HCT116 (cell line): Measurements from ENCODE around the gene THOC6. TPM values are rescaled to one million over a fixed set of nuclear protein-coding genes. Genes with fewer than 3 reads are reported as not detected.

Experiments used
- ATAC-seq: fragments of 200-7000 bp; cut with Tn5 transposase; 2 replicates; pipeline ENCODE4 v1.9.1; 2020; ENCODE audit warnings: mild to moderate bottlenecking, moderate library complexity
- BruUV-seq: library from RNA; stranded (reverse); fragments of 400-500 nt; replicated peaks from 2 replicates; lab custom pipeline; 2021; lab: Mats Ljungman, UMichigan
- CTCF ChIA-PET: fragments of 300-600 bp; sonication (Branson Sonifier 250); formaldehyde crosslinking; loops from one replicate; lab custom pipeline; 2021; ENCODE audit warnings: antibody characterized with exemption; lab: Charles Lee
- POLR2A ChIA-PET: fragments of 300-600, 350-600 bp; sonication (Branson Sonifier 250); formaldehyde crosslinking; loops from one replicate; lab custom pipeline; 2021; ENCODE audit warnings: antibody characterized with exemption; lab: Charles Lee
- RAD21 ChIA-PET, 2 experiments: fragments of 300-600 bp; sonication (Branson Sonifier 250); formaldehyde crosslinking; loops; one replicate each; lab custom pipeline; 2023; ENCODE audit warnings: low total read pairs in 2 of 2; ENCODE audit not compliant: uncharacterized antibody in 2 of 2, unreplicated experiment in 2 of 2, low non-redundant PET in 1 of 2; lab: Charles Lee
- DNase-seq: peaks from one replicate; pipeline ENCODE4 v3.0.0-alpha.2; 2010; ENCODE audit warnings: low read depth, low spot score
- H2AFZ ChIP-seq: fragments of 200-600 bp; shearing (Covaris generic), sonication (generic); 2 replicates; pipeline ENCODE4 v1.6.1; 2017; ENCODE audit warnings: low read depth, mixed run types, mixed read lengths, antibody characterized with exemption, low read length; ENCODE audit not compliant: poor library complexity, severe bottlenecking
- H3K27ac ChIP-seq: 2 replicates; pipeline ENCODE4 v1.5.1; 2012; ENCODE audit warnings: low read depth, low read length
- H3K27me3 ChIP-seq: fragments of 200-600 bp; sonication (generic); 2 replicates; pipeline ENCODE4 v1.6.1; 2016; ENCODE audit warnings: mixed run types, low read length, mixed read lengths; ENCODE audit not compliant: insufficient read depth
- H3K36me3 ChIP-seq, 2 experiments: fragments of 200-500 bp in 1 of 2; fragments of 200-600 bp in 1 of 2; sonication (Bioruptor generic) in 1 of 2; sonication (generic) in 1 of 2; 2 replicates each; pipeline versions ENCODE4 v1.5.1 to v1.6.1; 2014 to 2016; ENCODE audit warnings: low read length in 2 of 2, inconsistent platforms in 1 of 2, mixed read lengths in 1 of 2, mixed run types in 1 of 2; ENCODE audit not compliant: insufficient read depth in 2 of 2, control insufficient read depth in 1 of 2
- H3K4me1 ChIP-seq, 2 experiments: fragments of 200-600 bp in 1 of 2; sonication (generic) in 1 of 2; 2 replicates each; pipeline versions ENCODE4 v1.5.1 to v1.6.1; 2012 to 2017; ENCODE audit warnings: low read length in 2 of 2, inconsistent platforms in 1 of 2, mild to moderate bottlenecking in 1 of 2, mixed read lengths in 1 of 2, mixed run types in 1 of 2, moderate library complexity in 1 of 2; ENCODE audit not compliant: insufficient read depth in 2 of 2, control insufficient read depth in 1 of 2
- H3K4me2 ChIP-seq: fragments of 200-600 bp; sonication (generic); 2 replicates; pipeline ENCODE4 v1.6.1; 2017; ENCODE audit warnings: mixed run types, low read length, mixed read lengths
- H3K4me3 ChIP-seq, 2 experiments: fragments of 200-600 bp in 1 of 2; sonication (generic) in 1 of 2; replicated peaks in 1 of 2; 2 replicates each; pipeline ENCODE4 v1.5.1; 2011 to 2016; ENCODE audit warnings: low read length in 2 of 2, control low read depth in 1 of 2, low read depth in 1 of 2, mild to moderate bottlenecking in 1 of 2, mixed read lengths in 1 of 2, mixed run types in 1 of 2
- H3K79me2 ChIP-seq: fragments of 200-600 bp; sonication (generic); 2 replicates; pipeline ENCODE4 v1.6.1; 2017; ENCODE audit warnings: mild to moderate bottlenecking, mixed run types, low read length, moderate library complexity, mixed read lengths; ENCODE audit not compliant: insufficient read depth
- H3K9ac ChIP-seq: fragments of 200-600 bp; sonication (generic); 2 replicates; pipeline ENCODE4 v1.6.1; 2016; ENCODE audit warnings: low read length, mixed read lengths
- H3K9me2 ChIP-seq: fragments of 200-600 bp; sonication (generic), shearing (Covaris generic); 2 replicates; pipeline ENCODE4 v1.6.1; 2017; ENCODE audit warnings: mixed run types, mild to moderate bottlenecking, moderate library complexity; ENCODE audit not compliant: insufficient read depth
- H3K9me3 ChIP-seq, 2 experiments: fragments of 200-500 bp in 1 of 2; fragments of 200-600 bp in 1 of 2; sonication (Bioruptor generic) in 1 of 2; sonication (generic) in 1 of 2; 2 replicates each; pipeline ENCODE4 v1.6.1; 2014 to 2017; ENCODE audit warnings: low read length in 2 of 2, mixed read lengths in 2 of 2, inconsistent platforms in 1 of 2, low read depth in 1 of 2, mild to moderate bottlenecking in 1 of 2, mixed run types in 1 of 2, moderate library complexity in 1 of 2; ENCODE audit not compliant: control insufficient read depth in 1 of 2, insufficient read depth in 1 of 2
- H4K20me1 ChIP-seq: fragments of 200-600 bp; sonication (generic), shearing (Covaris generic); 2 replicates; pipeline ENCODE4 v1.6.1; 2017; ENCODE audit warnings: mixed run types, mild to moderate bottlenecking, moderate library complexity; ENCODE audit not compliant: insufficient read depth
- CBX3 ChIP-seq: IDR thresholded peaks from 2 replicates; pipeline ENCODE4 v1.6.1; 2012; ENCODE audit warnings: low read depth
- EGR1 ChIP-seq: IDR thresholded peaks from 2 replicates; pipeline ENCODE4 v1.6.1; 2012; ENCODE audit warnings: low read depth
- ELF1 ChIP-seq: IDR thresholded peaks from 2 replicates; pipeline ENCODE4 v1.6.1; 2012; ENCODE audit warnings: low read depth, borderline replicate concordance
- EZH2phosphoT487 ChIP-seq: fragments of 200-600 bp; IDR thresholded peaks from 2 replicates; pipeline ENCODE4 v1.6.1; 2018; ENCODE audit warnings: antibody characterized with exemption, borderline replicate concordance
- FOSL1 ChIP-seq: IDR thresholded peaks from 2 replicates; pipeline ENCODE4 v1.6.1; 2012; ENCODE audit warnings: low read depth
- MAX ChIP-seq: IDR thresholded peaks from 2 replicates; pipeline ENCODE4 v1.6.1; 2012
- POLR2AphosphoS5 ChIP-seq: IDR thresholded peaks from 2 replicates; pipeline ENCODE4 v1.6.1; 2011; ENCODE audit warnings: mild to moderate bottlenecking, low read depth, low read length, moderate library complexity
- RAD21 ChIP-seq: IDR thresholded peaks from 2 replicates; pipeline ENCODE4 v1.6.1; 2012; ENCODE audit warnings: low read depth, mild to moderate bottlenecking
- SIN3A ChIP-seq: IDR thresholded peaks from 2 replicates; pipeline ENCODE4 v1.6.1; 2012; ENCODE audit warnings: low read depth
- SP1 ChIP-seq: IDR thresholded peaks from 2 replicates; pipeline ENCODE4 v1.6.1; 2012; ENCODE audit warnings: low read depth
- SRF ChIP-seq: IDR thresholded peaks from 2 replicates; pipeline ENCODE4 v1.6.1; 2012; ENCODE audit warnings: low read depth
- TCF7L2 ChIP-seq: IDR thresholded peaks from 2 replicates; pipeline ENCODE4 v1.7.0; 2011; ENCODE audit warnings: borderline replicate concordance, inconsistent platforms; ENCODE audit not compliant: insufficient read depth, insufficient read length; ENCODE audit errors: extremely low read depth
- YY1 ChIP-seq: IDR thresholded peaks from 2 replicates; pipeline ENCODE4 v1.6.1; 2011; ENCODE audit warnings: low read length, low read depth, moderate library complexity, mild to moderate bottlenecking; ENCODE audit not compliant: insufficient replicate concordance; ENCODE audit errors: extremely low read depth
- ZBTB33 ChIP-seq: IDR thresholded peaks from 2 replicates; pipeline ENCODE4 v1.6.1; 2011; ENCODE audit warnings: mild to moderate bottlenecking, low read length, moderate library complexity; ENCODE audit not compliant: insufficient replicate concordance; ENCODE audit errors: extremely low read depth
- ZFX ChIP-seq: fragments of 450-650 bp; IDR thresholded peaks from 2 replicates; pipeline ENCODE4 v1.6.1; 2017
- ZNF274 ChIP-seq: fragments of 200-500 bp; sonication (Bioruptor generic); IDR thresholded peaks from 2 replicates; pipeline ENCODE4 v1.6.1; 2014; ENCODE audit warnings: mild to moderate bottlenecking, low read depth, low read length, inconsistent platforms
- intact Hi-C: fragments of 100-400 bp; cut with micrococcal nuclease; formaldehyde crosslinking; loops from 2 replicates; pipeline ENCODE4 v1.10.0; 2022
- total RNA-seq: library from RNA; stranded (reverse); gene quantifications from one replicate; pipeline ENCODE4 v1.2.1, GENCODE V29; 2021; ENCODE audit not compliant: unreplicated experiment
- TF ChIP-seq, protein P1 (sequence below), 3 experiments: fragments of 200-600 bp in 1 of 3; sonication (generic) in 1 of 3; IDR thresholded peaks in 2 of 3; conservative IDR thresholded peaks in 1 of 3; 2 replicates each; pipeline ENCODE4 v1.5.1; 2012 to 2017; ENCODE audit warnings: low read depth in 2 of 3, low read length in 2 of 3, antibody characterized with exemption in 1 of 3, borderline replicate concordance in 1 of 3, control low read depth in 1 of 3, mild to moderate bottlenecking in 1 of 3, mixed read lengths in 1 of 3, mixed run types in 1 of 3, moderate library complexity in 1 of 3; ENCODE audit not compliant: insufficient read depth in 1 of 3
- TF ChIP-seq, protein P2 (sequence below): IDR thresholded peaks from 2 replicates; pipeline ENCODE4 v1.6.1; 2012; ENCODE audit warnings: low read depth
- TF ChIP-seq, protein P3 (sequence below): IDR thresholded peaks from 2 replicates; pipeline ENCODE4 v1.6.1; 2012

THOC6 gene
- total RNA-seq, 1 experiment from 2014 or later, result 62.9 TPM

DNA sequence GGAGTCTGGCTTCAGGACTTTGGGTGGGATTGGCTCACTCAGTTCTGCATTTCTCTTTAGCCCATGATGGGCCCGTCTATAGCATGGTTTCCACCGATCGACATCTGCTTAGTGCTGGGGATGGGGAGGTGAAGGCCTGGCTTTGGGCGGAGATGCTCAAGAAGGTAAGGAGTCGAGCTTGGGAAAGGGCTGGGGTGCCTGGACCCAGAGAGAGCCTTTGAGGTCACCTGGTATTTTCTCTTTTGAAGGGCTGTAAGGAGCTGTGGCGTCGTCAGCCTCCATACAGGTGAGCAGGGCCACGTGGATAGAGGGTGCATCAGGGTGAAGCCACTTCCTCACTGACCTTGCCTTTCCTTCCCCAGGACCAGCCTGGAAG lies 2.2 kb downstream of the THOC6 start:
- Histone ChIP-seq H2AFZ (no peak overlapping the region), H3K27me3 (no peaks in the 10 kb centered on the region), H3K4me1 (peaks cover 16 to 55% of the 10 kb centered on the region in 2 experiments), H3K9me3 (no peaks in the 10 kb centered on the region), H3K9me2 (no peaks in the 10 kb centered on the region), H3K9ac (no peak overlapping the region), H3K36me3 (peaks cover 8 to 32% of the 10 kb centered on the region in 2 experiments; a peak in 2 of 4 replicates), H4K20me1 (no peaks in the 10 kb centered on the region), H3K79me2 (peaks cover 20% of the 10 kb centered on the region; the same call in 1 of the 2 replicates), H3K4me2 (no peak overlapping the region), H3K27ac (no peak overlapping the region), H3K4me3 (no peak overlapping the region)
- ChIA-PET RAD21 (no interaction called here), POLR2A (no interaction called here), CTCF (no interaction called here)
- no TSS peak for BruUV-seq
- intact Hi-C loops, result no loop called here
- TF ChIP-seq EZH2phosphoT487 (no peak), SP1 (no peak), YY1 (no peak), EGR1 (no peak), ZFX (no peak), CBX3 (no peak), SIN3A (no peak), ZNF274 (no peak), FOSL1 (no peak), MAX (no peak), ZBTB33 (no peak), TCF7L2 (no peak), SRF (no peak), POLR2AphosphoS5 (no peak), RAD21 (no peak), ELF1 (no peak)
- TF ChIP-seq, protein P1, sequence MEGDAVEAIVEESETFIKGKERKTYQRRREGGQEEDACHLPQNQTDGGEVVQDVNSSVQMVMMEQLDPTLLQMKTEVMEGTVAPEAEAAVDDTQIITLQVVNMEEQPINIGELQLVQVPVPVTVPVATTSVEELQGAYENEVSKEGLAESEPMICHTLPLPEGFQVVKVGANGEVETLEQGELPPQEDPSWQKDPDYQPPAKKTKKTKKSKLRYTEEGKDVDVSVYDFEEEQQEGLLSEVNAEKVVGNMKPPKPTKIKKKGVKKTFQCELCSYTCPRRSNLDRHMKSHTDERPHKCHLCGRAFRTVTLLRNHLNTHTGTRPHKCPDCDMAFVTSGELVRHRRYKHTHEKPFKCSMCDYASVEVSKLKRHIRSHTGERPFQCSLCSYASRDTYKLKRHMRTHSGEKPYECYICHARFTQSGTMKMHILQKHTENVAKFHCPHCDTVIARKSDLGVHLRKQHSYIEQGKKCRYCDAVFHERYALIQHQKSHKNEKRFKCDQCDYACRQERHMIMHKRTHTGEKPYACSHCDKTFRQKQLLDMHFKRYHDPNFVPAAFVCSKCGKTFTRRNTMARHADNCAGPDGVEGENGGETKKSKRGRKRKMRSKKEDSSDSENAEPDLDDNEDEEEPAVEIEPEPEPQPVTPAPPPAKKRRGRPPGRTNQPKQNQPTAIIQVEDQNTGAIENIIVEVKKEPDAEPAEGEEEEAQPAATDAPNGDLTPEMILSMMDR (IDR thresholded peaks at IDR 0.05 in 2 of 3, conservative IDR thresholded peaks at IDR 0.05 in 1 of 3; ENCODE audit: borderline replicate concordance in 1 of 3, insufficient read depth in 1 of 3, low read depth in 2 of 3, low read length in 2 of 3), result no peak
- TF ChIP-seq, protein P2, sequence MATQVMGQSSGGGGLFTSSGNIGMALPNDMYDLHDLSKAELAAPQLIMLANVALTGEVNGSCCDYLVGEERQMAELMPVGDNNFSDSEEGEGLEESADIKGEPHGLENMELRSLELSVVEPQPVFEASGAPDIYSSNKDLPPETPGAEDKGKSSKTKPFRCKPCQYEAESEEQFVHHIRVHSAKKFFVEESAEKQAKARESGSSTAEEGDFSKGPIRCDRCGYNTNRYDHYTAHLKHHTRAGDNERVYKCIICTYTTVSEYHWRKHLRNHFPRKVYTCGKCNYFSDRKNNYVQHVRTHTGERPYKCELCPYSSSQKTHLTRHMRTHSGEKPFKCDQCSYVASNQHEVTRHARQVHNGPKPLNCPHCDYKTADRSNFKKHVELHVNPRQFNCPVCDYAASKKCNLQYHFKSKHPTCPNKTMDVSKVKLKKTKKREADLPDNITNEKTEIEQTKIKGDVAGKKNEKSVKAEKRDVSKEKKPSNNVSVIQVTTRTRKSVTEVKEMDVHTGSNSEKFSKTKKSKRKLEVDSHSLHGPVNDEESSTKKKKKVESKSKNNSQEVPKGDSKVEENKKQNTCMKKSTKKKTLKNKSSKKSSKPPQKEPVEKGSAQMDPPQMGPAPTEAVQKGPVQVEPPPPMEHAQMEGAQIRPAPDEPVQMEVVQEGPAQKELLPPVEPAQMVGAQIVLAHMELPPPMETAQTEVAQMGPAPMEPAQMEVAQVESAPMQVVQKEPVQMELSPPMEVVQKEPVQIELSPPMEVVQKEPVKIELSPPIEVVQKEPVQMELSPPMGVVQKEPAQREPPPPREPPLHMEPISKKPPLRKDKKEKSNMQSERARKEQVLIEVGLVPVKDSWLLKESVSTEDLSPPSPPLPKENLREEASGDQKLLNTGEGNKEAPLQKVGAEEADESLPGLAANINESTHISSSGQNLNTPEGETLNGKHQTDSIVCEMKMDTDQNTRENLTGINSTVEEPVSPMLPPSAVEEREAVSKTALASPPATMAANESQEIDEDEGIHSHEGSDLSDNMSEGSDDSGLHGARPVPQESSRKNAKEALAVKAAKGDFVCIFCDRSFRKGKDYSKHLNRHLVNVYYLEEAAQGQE, result no peak
- TF ChIP-seq, protein P3, sequence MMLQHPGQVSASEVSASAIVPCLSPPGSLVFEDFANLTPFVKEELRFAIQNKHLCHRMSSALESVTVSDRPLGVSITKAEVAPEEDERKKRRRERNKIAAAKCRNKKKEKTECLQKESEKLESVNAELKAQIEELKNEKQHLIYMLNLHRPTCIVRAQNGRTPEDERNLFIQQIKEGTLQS, result no peak
- no peak for DNase-seq
- ATAC-seq, result no peak
